ENCODE data around the gene ENDOV.
"Not testable (repeated sequence)": the region's sequence is repeated elsewhere in the genome, so short reads cannot be mapped to it uniquely, and the experiment has no call there.

Gene ENDOV

GRCh38 chr17:80401086-80401485 lies 13.9 kb upstream of the ENDOV start:
- not testable (repeated sequence) for H3K27me3 ChIP-seq (ENCODE audit: control insufficient read depth in 1 of 2, insufficient read depth in 2 of 2, low read length in 2 of 2); H3K9me3 ChIP-seq (ENCODE audit: control insufficient read depth in 2 of 2, low read length in 2 of 2); H3K4me1 ChIP-seq (ENCODE audit: control insufficient read depth, insufficient read depth, low read length); H3K4me3 ChIP-seq (ENCODE audit: low read length in 2 of 2); H3K9ac ChIP-seq (ENCODE audit: low read length in 2 of 2); H3K36me3 ChIP-seq (ENCODE audit: control insufficient read depth in 2 of 2, insufficient read depth in 2 of 2, low read length in 2 of 2); H3K27ac ChIP-seq (ENCODE audit: low read length)

DNA sequence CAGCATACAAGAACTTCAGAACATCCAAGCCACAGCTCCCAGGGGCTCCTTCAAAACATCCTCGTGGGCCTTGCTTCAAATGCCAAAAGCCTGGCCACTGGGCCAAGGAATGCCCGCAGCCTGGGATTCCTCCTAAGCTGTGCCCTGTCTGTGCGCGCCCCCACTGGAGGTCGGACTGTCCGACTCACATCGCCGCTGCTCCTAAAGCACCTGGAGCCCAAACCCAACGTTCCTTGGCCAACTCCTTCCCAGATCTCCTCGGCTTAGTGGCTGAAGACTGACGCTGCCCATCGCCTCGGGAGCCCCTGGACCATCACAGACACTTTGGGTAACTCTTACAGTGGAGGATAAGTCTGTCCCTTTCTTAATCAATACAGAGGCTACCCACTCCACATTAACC lies 12.9 kb upstream of the ENDOV start:
- H3K27ac ChIP-seq (ENCODE audit: low read length); H3K4me1 ChIP-seq (ENCODE audit: control insufficient read depth, insufficient read depth, low read length); H3K27me3 ChIP-seq (ENCODE audit: control insufficient read depth in 1 of 2, insufficient read depth in 2 of 2, low read length in 2 of 2); H3K9ac ChIP-seq (ENCODE audit: low read length in 2 of 2); H3K4me3 ChIP-seq (ENCODE audit: low read length in 2 of 2); H3K36me3 ChIP-seq (ENCODE audit: control insufficient read depth in 2 of 2, insufficient read depth in 2 of 2, low read length in 2 of 2); H3K9me3 ChIP-seq (ENCODE audit: control insufficient read depth in 2 of 2, low read length in 2 of 2): not testable (repeated sequence)

GRCh38 chr17:80402959-80403358 lies 12.0 kb upstream of the ENDOV start:
- Histone ChIP-seq H3K4me1 (ENCODE audit: control insufficient read depth, insufficient read depth, low read length) (no peaks in the 10 kb centered on the region), H3K36me3 (ENCODE audit: control insufficient read depth in 2 of 2, insufficient read depth in 2 of 2, low read length in 2 of 2) (no peaks in the 10 kb centered on the region), H3K4me3 (ENCODE audit: low read length in 2 of 2) (no peak overlapping the region), H3K9me3 (ENCODE audit: control insufficient read depth in 2 of 2, low read length in 2 of 2) (no peaks in the 10 kb centered on the region), H3K9ac (ENCODE audit: low read length in 2 of 2) (no peak overlapping the region), H3K27ac (ENCODE audit: low read length) (no peak overlapping the region), H3K27me3 (ENCODE audit: control insufficient read depth in 1 of 2, insufficient read depth in 2 of 2, low read length in 2 of 2) (no peaks in the 10 kb centered on the region)

- H3K27me3 ChIP-seq (ENCODE audit: control insufficient read depth in 1 of 2, insufficient read depth in 2 of 2, low read length in 2 of 2), result no peaks in the 10 kb centered on the region
- H3K27ac ChIP-seq (ENCODE audit: low read length), result no peak overlapping the region
- no peaks in the 10 kb centered on the region for H3K4me1 ChIP-seq (ENCODE audit: control insufficient read depth, insufficient read depth, low read length)
- no peaks in the 10 kb centered on the region for H3K36me3 ChIP-seq (ENCODE audit: control insufficient read depth in 2 of 2, insufficient read depth in 2 of 2, low read length in 2 of 2)
- no peaks in the 10 kb centered on the region for H3K9me3 ChIP-seq (ENCODE audit: control insufficient read depth in 2 of 2, low read length in 2 of 2)
- H3K9ac ChIP-seq (ENCODE audit: low read length in 2 of 2), result no peak overlapping the region
- H3K4me3 ChIP-seq (ENCODE audit: low read length in 2 of 2), result no peak overlapping the region
Observed at GRCh38 chr17:80406146-80406545, 8.8 kb upstream of the ENDOV start.

DNA sequence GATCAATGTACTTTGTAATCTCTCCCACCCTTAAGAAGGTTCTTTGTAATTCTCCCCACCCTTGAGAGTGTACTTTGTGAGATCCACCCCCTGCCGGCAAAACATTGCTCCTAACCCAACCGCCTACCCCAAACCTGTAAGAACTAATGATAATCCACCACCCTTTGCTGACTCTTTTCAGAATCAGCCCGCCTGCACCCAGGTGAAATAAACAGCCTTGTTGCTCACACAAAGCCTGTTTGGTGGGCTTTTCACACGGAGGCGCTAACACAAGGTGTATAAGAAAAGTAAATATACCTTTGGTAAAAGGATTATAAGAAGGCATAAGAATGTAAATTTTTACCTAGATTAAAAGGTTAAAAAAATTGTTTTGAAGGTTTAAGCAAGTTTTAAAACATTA lies 7.0 kb upstream of the ENDOV start:
- not testable (repeated sequence) for H3K27ac ChIP-seq (ENCODE audit: low read length); H3K9me3 ChIP-seq (ENCODE audit: control insufficient read depth in 2 of 2, low read length in 2 of 2); H3K27me3 ChIP-seq (ENCODE audit: control insufficient read depth in 1 of 2, insufficient read depth in 2 of 2, low read length in 2 of 2); H3K36me3 ChIP-seq (ENCODE audit: control insufficient read depth in 2 of 2, insufficient read depth in 2 of 2, low read length in 2 of 2); H3K9ac ChIP-seq (ENCODE audit: low read length in 2 of 2); H3K4me1 ChIP-seq (ENCODE audit: control insufficient read depth, insufficient read depth, low read length); H3K4me3 ChIP-seq (ENCODE audit: low read length in 2 of 2)

- no peaks in the 10 kb centered on the region for H3K9me3 ChIP-seq (ENCODE audit: control insufficient read depth in 2 of 2, low read length in 2 of 2)
- H3K4me3 ChIP-seq (ENCODE audit: low read length in 2 of 2), result no peak overlapping the region
- H3K9ac ChIP-seq (ENCODE audit: low read length in 2 of 2), result no peak overlapping the region
- H3K27ac ChIP-seq (ENCODE audit: low read length), result no peak overlapping the region
- peaks cover 5% of the 10 kb centered on the region for H3K4me1 ChIP-seq (ENCODE audit: control insufficient read depth, insufficient read depth, low read length)
- no peaks in the 10 kb centered on the region for H3K27me3 ChIP-seq (ENCODE audit: control insufficient read depth in 1 of 2, insufficient read depth in 2 of 2, low read length in 2 of 2)
- no peaks in the 10 kb centered on the region for H3K36me3 ChIP-seq (ENCODE audit: control insufficient read depth in 2 of 2, insufficient read depth in 2 of 2, low read length in 2 of 2)
Observed at GRCh38 chr17:80408872-80409271, 6.1 kb upstream of the ENDOV start.

DNA sequence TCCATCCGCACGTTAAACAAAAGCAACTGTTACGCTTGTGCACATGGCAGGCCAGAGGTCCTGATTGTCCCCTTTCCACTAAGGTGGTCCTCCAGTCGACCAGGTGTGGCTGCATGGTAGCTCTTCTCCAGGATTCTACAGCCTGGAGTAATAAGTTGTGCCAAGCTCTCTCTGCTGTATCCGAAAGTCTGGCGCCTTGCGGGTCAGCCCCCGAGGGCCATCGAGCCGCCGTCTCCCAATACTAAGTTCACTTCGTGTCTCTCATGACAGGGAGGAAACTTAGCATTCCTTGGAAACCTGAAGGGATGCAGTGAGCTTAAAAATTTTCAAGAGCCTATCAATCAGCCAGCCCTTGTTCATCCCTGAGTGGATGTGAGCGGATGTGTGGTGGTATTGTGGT lies 5.3 kb upstream of the ENDOV start:
- no peak overlapping the region for H3K9ac ChIP-seq (ENCODE audit: low read length in 2 of 2)
- H3K36me3 ChIP-seq (ENCODE audit: control insufficient read depth in 2 of 2, insufficient read depth in 2 of 2, low read length in 2 of 2), result no peaks in the 10 kb centered on the region
- no peak overlapping the region for H3K4me3 ChIP-seq (ENCODE audit: low read length in 2 of 2)
- no peaks in the 10 kb centered on the region for H3K27me3 ChIP-seq (ENCODE audit: control insufficient read depth in 1 of 2, insufficient read depth in 2 of 2, low read length in 2 of 2)
- no peak overlapping the region for H3K27ac ChIP-seq (ENCODE audit: low read length)
- no peaks in the 10 kb centered on the region for H3K9me3 ChIP-seq (ENCODE audit: control insufficient read depth in 2 of 2, low read length in 2 of 2)
- H3K4me1 ChIP-seq (ENCODE audit: control insufficient read depth, insufficient read depth, low read length), result peaks cover 13% of the 10 kb centered on the region

DNA sequence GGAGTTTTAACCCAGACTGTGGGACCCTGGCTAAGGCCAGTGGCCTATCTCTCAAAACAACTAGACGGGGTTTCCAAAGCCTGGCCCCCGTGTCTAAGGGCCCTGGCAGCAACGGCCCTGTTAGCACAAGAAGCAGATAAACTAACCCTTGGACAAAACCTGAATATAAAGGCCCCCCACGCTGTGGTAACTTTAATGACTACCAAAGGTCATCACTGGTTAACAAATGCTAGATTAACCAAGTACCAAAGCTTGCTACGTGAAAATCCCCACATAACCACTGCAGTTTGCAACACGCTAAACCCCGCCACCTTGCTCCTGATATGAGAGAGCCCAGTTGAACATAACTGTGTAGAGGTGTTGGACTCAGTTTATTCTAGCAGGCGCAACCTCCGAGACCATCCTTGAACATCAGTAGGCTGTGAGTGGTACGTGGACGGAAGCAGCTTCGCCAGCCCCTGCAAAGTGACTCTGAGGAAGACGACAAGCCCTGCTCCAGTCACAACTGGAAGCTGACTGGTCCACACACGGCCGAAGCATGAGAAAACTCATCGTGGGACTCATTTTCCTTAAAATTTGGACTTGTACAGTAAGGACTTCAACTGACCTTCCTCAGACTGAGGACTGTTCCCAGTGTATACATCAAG lies 4.4 kb upstream of the ENDOV start:
- not testable (repeated sequence) for H3K9me3 ChIP-seq (ENCODE audit: control insufficient read depth in 2 of 2, low read length in 2 of 2); H3K36me3 ChIP-seq (ENCODE audit: control insufficient read depth in 2 of 2, insufficient read depth in 2 of 2, low read length in 2 of 2); H3K4me3 ChIP-seq (ENCODE audit: low read length in 2 of 2); H3K9ac ChIP-seq (ENCODE audit: low read length in 2 of 2); H3K27ac ChIP-seq (ENCODE audit: low read length); H3K27me3 ChIP-seq (ENCODE audit: control insufficient read depth in 1 of 2, insufficient read depth in 2 of 2, low read length in 2 of 2)
- H3K4me1 ChIP-seq (ENCODE audit: control insufficient read depth, insufficient read depth, low read length), result peaks cover 13% of the 10 kb centered on the region

GRCh38 chr17:80413771-80414507 lies 1.0 kb upstream of the ENDOV start:
- H3K9me3 ChIP-seq (ENCODE audit: control insufficient read depth in 2 of 2, low read length in 2 of 2), result no peaks in the 10 kb centered on the region

DNA sequence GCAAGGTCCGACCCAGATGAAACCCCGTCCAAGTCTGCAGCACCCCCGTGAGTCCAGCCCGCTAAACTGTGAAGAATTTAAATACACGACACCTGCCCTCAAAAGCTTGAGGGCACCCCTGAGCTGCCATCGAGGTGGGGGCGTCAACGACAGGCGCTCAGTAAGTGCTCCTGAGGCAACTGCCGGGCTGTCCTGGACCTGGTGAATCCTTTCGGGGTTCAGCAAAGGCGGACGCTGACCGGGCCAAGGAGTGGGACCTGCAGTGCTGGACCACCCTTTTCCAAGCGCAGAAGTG lies 512 bp upstream of the ENDOV start:
- Histone ChIP-seq H3K4me1 (ENCODE audit: control insufficient read depth, insufficient read depth, low read length) (peaks cover 29% of the 10 kb centered on the region), H3K9me3 (ENCODE audit: control insufficient read depth in 2 of 2, low read length in 2 of 2) (no peaks in the 10 kb centered on the region), H3K27me3 (ENCODE audit: control insufficient read depth in 1 of 2, insufficient read depth in 2 of 2, low read length in 2 of 2) (no peaks in the 10 kb centered on the region), H3K4me3 (ENCODE audit: low read length in 2 of 2) (peak overlapping the region; percentile 88 to 100), H3K36me3 (ENCODE audit: control insufficient read depth in 2 of 2, insufficient read depth in 2 of 2, low read length in 2 of 2) (peaks cover 10 to 15% of the 10 kb centered on the region in 2 donors), H3K27ac (ENCODE audit: low read length) (peak overlapping the region; percentile 94), H3K9ac (ENCODE audit: low read length in 2 of 2) (peak overlapping the region; percentile 77 to 97)

More at GRCh38 chr17:80413771-80414507, 1.0 kb upstream of the ENDOV start:
- H3K36me3 ChIP-seq (ENCODE audit: control insufficient read depth in 2 of 2, insufficient read depth in 2 of 2, low read length in 2 of 2), result peaks cover 10 to 15% of the 10 kb centered on the region in 2 donors
- H3K4me1 ChIP-seq (ENCODE audit: control insufficient read depth, insufficient read depth, low read length), result peaks cover 29% of the 10 kb centered on the region
- H3K27ac ChIP-seq (ENCODE audit: low read length), result no peak overlapping the region
- H3K4me3 ChIP-seq (ENCODE audit: low read length in 2 of 2), result peak overlapping the region; percentile 88 to 100
- H3K9ac ChIP-seq (ENCODE audit: low read length in 2 of 2), result peak overlapping the region; percentile 77 to 97
- no peaks in the 10 kb centered on the region for H3K27me3 ChIP-seq (ENCODE audit: control insufficient read depth in 1 of 2, insufficient read depth in 2 of 2, low read length in 2 of 2)

DNA sequence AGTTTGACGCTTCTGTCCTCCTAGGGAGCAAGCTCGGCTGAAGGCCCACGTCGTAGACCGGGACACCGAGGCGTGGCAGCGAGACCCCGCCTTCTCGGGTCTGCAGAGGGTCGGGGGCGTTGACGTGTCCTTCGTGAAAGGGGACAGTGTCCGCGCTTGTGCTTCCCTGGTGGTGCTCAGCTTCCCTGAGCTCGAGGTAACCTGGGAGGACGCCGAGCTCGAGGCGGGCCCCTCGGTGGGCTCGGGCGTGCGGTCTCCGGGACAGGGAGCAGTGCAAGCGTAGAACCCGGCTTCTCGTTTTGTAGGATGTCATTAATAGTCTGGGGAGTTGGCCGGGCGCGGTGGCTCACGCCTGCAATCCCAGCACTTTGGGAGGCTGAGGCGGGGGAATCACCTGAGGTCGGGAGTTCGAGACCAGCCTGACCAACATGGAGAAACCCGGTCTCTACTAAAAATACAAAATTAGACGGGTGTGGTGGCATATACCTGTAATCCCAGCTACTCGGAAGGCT lies 715 bp downstream of the ENDOV start:
- Histone ChIP-seq H3K9ac (ENCODE audit: low read length in 2 of 2) (peak overlapping the region; percentile 77 to 97), H3K36me3 (ENCODE audit: control insufficient read depth in 2 of 2, insufficient read depth in 2 of 2, low read length in 2 of 2) (peaks cover 17 to 18% of the 10 kb centered on the region in 2 donors), H3K9me3 (ENCODE audit: control insufficient read depth in 2 of 2, low read length in 2 of 2) (no peaks in the 10 kb centered on the region), H3K4me1 (ENCODE audit: control insufficient read depth, insufficient read depth, low read length) (peaks cover 29% of the 10 kb centered on the region), H3K27ac (ENCODE audit: low read length) (peak overlapping the region; percentile 94), H3K4me3 (ENCODE audit: low read length in 2 of 2) (peak overlapping the region; percentile 88 to 100), H3K27me3 (ENCODE audit: control insufficient read depth in 1 of 2, insufficient read depth in 2 of 2, low read length in 2 of 2) (no peaks in the 10 kb centered on the region)

Data from stomach smooth muscle (tissue), 2 donors.